AG20443 (cell line): ENCODE measurements around the gene POR.

ENCODE experiments used
- DNase-seq: peaks from one replicate; pipeline ENCODE4 v3.0.0; 2012; ENCODE audit warnings: low spot score, mixed read lengths

The POR gene

DNA sequence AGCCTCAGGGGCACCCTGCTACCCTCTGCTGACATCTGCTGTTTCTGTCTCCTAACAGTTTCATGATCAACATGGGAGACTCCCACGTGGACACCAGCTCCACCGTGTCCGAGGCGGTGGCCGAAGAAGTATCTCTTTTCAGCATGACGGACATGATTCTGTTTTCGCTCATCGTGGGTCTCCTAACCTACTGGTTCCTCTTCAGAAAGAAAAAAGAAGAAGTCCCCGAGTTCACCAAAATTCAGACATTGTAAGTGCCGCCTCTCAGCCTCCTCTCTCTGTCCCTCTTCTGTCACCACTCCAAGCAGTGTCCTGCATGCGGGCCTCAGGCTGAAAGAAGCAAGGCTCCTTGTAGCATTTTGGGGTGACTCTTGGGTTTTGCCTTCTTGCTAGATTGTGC is 39.0 kb downstream of the POR start:
- DNase-seq: no peak

DNA sequence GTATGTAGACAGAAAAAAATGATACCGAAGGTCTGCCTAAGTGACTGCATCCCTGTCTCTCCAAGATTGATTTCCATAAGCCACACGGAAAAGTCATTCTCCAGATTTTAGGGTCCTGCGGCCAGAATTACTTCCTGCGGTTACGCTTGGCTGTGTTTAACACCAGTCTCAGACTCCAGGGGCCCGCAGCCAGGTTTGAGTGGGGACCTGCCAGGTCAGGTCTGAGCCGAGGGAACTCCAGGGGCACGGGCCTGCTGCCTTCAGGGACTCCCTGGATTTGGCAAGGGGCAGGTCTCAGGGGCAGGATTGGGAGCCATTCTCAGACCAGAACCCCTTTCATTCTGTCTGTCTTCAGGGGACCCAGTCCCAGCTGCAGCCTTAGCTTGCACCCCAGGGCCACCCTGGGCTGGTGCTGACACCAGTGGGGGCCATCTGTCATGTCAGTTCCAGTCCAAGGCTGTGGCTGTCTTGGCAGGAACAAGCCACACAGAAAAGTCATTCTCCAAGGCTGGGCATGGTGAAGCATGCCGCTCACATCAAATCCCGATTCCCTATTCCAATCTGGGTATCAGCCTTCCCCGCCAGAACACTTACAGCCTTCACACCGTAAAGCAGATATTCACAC is 40.5 kb downstream of the POR start:
- DNase-seq: no peak

DNA sequence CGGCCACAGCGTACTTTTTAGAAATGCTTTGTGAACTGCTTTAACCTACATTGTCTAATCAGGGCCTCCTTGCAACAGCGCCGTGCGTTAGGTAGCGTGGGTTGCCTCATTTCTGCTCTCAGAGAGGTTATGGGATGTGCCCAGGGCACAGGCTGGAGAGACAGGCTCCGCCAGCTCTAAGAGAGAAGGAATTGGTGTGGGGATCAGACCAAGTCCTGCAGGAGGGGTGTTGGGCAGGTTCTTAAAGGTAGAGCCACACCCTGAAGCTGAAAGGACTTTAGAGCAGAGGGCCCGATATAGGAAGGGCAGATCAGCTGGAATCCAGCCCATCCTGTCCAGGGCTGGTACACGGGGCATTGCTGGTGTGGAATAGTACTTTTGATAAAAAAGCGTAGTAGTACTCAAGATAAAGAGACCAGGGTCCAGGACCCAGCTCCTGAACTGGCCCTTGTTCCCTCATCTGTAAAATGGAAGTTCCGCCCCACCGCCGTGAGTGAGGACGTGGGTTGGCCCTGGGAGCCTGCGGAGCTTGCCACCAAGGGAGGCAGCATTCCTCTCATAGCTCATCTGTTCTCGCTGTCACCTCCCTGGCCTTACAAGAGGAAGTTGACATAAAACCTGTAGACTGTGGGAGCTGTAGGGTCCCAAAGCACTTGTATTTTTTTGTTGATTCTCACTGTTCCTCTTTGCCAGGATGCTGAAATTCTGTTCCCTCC is 42.2 kb downstream of the POR start:
- DNase-seq: no peak

DNA sequence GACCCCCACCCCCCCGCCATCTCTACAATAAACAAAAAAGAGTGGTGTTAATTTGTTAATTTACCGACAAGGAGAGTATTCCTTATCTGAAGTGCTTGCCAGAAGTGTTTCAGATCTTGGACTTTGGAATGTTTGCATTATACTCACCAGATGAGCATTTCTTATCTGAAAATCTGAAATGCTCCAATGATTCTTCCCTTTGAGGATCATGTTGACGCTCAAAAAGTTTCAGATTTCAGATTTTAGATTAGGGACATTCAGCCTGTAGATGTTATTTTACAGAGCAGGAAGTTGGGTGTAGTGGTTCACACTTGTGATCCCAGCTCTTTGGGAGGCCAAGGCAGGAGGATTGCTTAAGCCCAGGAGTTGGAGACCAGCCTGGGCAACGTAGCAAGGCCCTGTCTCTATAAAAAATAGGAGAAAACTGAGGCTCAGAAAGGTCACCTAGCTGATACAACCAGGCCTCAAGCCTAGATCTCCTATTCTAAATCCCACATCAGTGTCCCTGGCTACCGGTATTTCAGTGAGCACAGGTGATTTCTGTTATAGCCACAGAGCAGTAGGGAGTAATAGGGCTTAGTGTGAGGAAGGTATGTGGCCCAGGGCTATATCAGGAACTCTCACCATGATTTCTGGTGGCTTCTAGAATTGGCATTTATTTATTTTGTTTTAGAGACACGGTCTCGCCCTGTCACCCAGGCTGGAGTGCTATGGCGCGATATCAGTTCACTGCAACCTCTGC is 44.0 kb downstream of the POR start:
- DNase-seq: no peak

DNA sequence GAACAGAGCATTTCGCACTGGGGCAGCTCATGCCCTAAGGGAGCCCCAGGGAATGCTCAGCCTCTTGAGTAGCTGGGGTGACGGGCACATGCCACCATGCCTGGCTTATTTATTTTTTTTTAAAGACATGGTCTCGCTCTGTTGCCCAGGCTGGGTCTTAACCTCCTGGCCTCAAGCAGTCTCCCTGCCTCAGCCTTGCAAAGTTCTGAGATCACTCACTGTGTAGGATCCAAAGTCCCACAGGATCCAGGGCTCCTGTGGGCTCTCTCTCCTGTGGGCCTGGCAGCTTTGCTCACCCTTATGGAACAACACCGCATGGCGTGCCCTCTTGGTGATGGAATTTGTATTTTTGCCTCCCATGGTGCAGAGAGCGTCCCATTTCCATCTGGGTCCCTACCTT is 45.4 kb downstream of the POR start:
- DNase-seq: no peak

DNA sequence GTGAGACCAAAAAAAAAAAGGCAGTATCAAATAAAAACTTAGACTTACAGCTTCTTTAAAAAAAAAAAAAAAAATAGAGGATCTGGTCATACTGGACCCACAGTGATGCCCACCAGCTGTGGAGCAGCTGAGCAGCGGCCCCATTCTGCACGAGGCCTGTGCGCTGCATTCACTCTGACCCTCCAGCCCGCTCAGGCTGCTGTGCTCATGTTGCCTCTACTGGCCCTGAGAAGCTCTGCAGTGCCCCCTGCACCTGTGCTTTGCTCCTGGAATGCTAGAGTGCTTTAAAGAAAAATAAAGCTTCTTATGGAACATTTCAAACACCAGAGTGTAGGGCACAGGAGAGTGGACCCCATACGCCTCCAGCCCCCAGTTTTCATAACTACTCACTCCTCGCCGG is 46.3 kb downstream of the POR start:
- DNase-seq: no peak

DNA sequence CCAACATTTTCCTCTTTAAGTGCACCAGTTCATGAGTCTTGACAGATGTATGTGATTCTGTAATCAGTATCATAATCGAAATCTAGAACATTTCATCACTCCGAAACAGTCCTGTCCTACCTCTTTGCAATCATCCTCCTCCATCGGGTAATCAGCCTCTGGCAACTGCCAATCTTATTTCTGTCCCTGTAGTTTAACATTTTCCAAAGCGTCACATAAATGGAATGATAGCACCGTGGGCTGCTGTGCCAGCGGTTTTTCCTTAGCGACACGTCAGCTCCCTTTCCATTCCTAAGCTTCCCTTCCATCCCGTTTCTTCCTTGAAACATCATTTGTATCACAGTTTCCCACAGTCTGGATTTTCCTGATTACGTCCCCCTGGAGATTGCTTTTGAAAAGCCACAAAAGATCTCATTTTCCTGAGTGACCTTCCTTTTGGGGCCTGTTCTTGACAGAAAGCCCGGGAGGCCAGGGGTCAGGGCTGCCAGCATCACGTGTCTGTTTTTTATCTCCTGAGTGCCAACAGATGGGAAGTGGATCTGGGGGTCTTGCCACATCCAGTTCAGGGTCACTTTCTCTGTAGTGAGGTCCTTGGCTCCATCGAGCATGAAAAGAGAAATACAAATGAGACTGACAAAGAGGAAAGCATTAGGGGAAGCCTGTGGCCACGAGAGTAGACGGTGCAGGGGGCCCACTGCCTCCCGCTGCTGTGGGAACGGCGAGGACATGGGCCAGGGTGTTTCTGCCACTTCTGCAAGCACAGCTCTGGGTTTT is 47.8 kb downstream of the POR start:
- peak; percentile 84 for DNase-seq

DNA sequence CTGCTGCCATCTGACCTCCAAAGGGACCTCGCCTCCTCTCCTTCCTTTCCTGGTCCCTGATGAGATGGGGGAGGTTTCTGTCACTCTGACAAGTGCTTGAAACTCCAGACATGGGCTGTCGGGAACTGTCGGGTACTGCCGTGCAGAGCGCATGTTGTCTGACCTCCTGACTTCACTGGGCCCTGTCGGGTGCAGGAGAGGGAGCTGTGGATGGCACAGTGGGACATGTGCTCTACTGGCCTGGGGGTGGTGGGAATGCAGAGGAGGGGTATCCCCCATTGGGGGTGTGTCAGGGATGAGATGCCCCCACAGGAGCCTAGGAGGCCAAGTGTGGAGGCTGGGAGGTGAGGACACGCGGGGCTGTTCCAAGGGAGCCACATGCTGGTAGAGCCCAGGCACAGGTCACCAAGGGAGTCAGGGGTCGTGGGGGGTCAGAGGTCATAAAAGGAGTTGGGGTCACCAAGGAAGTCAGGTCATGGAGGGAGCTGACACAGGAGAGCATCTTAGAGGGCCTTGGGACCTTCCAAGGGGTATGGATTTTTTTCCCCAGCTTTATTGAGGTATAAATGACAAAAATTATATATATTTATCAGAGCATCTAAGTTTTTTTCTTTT is 48.5 kb downstream of the POR start:
- no peak for DNase-seq

DNA sequence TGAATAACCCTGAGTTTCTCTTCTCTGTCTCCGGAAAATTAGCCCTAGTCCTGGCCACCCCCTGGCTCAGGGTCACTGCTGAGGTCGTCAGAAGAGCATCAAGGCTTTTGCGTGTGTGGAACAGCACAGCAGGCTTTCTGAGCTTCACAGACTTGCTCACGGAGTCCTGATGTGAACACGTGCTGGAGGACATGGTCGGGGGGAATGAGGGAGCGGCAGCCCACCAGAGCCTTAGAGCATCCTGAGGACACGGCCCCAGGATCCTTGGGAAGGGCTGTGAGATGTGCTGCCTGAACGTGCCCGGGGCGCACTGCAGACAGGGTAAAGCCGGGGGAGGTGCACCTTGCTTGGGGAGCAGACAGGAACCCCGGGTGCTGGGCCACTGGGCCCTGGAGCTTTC is 50.7 kb downstream of the POR start:
- DNase-seq: no peak

DNA sequence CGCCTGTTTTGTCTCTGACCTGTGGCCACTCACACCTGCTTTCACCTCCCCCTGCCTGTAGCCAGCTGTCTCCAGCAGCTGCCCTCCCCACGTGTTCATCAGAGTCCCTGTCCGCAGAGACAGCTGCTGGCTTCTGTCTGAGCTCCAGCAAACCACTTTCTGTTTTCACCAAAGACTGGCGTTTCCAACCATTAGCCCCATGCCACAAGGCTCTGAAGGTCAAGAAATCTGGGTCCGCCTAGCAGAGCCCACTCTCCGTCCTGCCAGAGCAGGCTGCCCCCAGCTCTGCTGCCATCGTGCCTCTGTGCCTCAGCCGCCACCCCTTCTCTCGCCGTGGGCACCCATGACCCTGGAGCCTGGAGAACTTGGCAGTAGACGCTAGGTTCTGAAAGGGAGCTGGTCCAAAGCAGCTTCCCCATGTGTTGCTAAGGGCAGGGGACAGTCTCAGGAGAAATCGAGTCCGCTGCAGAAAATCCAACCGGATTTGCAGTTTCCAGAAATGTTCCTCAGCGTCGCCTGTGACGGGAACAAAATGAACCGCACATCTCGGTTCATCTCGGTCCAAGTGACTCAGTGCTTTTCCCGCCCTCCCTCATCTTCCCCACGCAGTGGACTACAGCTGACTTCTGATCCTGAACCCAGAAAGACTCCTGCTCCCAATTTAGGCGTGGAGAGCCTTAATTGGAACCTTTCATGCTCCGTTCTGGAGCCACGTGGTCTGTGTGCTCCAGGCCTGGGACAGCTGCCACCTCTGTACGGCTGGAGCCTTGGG is 51.4 kb downstream of the POR start:
- peak; percentile 85 for DNase-seq

DNA sequence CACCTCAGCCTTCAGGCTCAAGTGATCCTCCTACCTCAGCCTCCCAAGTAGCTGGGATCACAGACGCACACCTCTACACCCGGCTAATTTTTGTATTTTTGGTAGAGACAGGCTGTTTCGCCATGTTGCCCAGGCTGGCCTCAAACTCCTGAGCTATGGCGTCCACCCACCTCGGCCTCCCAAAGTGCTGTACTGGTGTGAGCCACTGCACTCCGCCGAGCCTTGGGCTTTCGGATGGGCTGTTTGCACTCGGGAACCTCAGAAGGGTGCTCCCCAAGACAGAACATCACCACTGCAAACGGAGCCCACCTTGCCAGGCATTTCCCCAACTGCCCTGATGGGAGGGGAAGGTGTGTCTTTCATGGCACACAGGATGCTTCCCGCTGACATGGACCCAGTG is 52.1 kb downstream of the POR start:
- peak; percentile 7 for DNase-seq

DNA sequence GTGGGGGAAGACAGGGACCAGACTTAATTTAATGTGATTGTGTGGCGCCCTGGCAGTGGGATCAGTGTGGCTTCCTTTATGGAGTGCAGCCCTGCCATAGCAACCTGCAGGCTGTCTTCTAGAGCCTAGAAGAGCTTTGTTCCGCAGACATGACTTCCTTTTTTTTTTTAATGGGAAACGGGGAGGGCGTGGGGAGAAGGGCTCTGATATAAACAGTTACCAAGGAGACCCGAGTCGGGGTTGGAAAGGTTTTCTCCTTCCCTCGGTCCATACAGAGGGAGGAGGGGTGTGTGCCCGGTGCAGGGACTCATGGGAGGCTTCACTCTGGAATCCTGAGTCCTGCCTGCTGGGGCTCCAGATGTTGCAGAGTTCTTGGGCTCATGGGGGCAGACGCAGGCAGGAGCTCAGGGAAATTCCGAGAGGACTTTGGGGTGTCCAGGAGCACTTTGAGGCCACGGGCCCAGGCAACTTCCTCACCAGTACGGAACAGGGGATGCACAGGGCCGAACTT is 52.6 kb downstream of the POR start:
- peak; percentile 20 for DNase-seq

DNA sequence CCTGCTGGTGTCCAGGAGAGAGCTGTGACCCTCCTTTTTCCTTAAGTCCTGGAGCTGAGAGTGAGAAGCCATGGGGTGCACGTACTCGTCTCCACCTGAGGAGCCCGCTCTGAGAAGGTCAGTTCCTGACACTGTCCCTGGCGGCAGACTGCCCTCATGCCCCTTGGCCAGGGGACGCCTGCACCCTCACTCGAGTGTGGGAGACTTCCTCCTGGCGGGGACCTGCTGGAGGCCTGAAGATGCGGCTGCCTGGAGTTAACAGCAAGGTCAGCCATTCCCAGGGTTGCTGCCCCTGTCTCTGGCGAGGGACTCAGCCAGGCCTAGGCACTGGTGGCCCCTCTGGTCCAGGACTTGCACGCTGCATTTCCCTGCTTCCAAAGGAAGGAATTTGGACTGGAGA is 53.1 kb downstream of the POR start:
- DNase-seq: no peak

DNA sequence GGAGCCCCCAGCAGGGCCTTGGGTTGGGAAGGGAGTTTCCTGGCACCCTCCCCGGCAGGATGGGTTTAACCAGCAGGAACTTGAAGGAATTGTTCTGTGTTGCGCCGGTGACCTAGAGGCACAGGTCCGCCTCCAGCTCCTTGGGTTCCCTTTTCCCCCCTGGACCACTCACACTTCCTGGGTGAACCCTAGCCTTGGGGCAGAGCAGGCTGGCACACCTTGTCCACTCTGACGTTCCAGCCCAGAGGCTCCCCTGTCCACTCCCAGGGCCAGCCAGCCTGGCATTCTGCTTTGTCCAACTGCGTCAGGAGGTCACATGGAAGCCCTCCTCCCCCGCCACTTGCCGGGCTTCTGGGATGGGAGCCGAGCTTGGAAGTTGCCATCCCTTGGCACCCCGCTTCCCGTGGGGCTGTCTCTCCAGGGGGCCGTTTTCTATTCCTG is 53.6 kb downstream of the POR start:
- peak; percentile 5 for DNase-seq

DNA sequence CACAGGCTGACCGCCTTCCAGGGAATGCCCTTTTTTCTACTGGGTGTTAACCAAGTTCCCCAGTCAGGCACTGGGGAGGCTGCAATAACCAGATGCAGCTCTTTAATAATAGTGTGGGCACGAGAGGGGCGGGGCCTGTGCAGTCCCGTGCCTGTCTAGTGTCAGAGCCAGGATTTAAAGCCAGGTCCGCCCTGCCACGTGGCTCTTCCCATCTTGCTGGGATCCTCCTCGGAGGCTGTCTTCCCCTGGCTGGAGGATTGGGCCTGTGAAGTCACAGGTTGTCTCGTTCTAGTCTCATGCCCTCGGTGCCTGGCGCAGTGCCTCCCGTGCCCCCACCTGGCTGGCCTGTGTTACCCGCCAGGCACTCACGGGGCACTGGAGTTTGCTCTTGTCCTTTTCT is 54.2 kb downstream of the POR start:
- DNase-seq: peak; percentile 63

DNA sequence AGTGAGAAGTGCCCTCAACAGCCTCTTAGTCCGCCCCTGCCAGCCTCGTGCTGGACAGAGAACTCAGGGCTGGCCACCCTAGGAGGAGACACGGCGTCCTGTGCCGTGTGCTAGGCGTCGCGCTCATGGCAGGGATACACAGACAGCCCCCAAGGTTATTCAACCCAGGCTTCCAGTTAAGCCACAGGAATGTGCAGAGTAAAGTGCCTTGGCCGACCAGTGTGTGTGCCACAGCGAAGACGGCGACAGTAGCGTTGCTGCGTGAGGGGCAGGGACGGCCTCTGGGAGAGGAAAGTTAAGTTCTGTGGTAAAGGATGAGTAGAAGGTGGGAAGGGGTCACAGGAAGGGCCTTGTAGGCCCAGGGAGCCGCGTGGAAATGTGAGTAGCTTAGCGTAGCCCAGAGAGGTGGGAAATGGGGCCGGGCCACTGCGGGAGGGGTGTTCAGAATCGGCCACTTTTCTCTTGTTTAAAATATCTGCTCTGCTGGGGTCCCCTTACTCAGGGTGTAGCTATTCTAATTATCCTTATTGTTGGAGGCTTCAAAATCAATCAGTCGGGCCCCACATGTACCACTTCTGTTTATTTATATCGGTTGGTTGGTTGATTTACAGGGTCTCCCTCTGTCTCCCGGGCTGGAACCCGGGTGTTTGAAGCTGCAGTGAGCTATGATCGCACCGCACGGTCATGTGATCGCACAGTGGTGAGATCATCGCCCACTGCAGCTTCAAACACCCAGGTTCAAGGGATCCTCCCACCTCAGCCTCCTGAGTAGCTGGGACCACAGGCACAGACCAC is 54.9 kb downstream of the POR start:
- no peak for DNase-seq

DNA sequence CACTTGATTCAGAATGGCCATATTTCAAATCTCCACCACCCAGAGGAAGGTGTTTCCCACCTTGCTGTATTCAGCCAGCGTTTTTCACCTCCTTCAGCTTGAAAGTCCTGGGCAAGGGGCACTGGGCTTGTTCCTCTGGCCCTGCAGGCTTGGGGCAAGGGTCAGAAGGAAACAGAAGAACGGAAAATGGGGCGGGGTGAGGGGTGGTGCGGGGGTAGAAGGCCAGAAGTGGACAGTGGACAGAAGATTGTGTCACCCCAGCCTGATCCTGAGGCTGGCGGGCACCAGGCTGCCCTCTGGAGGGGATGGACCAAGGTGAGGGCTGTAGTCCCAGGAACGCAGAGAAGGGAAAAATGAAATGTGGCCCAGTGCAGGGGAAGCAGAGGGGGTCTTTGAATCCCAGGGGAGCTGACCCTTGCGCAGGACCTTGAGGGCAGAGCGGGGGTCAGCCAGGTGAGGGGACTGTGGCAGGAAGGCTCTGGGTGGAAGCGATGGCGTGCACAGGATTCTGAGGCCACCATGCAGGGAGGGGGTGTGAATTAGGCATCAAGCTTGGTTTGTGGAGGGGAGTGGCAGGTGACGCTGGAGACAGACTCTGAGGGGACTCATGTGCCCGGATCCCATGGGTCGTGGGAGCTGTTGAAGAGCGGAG is 56.5 kb downstream of the POR start:
- DNase-seq: peak; percentile 3

DNA sequence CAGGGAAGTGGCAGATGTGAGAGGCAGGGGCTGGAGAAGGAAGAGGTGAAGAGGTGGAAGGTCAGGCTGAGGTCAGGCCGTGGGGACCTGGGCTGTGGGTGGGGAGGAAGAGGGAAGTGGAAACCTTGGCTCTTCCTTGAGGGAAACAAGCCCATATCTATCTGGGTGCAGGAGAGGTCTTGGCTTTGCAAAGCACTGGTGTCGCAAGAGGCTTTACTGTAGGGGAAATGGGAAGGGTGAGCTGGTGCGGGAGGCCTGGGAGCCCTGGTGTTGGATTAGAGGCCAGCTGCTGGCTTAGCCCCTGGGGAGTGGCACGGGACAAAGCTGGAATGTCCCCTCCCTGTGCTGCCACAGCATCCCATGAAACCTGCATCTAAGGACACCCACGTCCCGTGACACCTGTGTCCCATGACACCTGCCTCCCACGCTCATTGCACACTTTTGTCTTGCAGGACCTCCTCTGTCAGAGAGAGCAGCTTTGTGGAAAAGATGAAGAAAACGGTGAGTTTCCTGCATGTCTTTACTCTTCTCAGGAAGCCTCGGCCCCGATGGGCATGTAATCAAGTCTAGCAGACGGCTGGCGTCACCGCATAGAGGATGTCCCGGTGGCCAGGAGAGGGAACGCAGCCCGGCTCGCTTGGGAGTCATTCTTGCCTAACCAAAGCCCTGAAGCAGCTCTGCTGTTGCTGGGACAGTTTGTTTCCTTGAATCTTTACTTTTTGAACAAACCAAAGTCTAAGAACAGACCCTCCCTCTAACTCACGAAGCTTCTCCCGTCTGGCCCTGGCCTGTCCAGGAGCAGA is 57.2 kb downstream of the POR start:
- DNase-seq: peak; percentile 55

DNA sequence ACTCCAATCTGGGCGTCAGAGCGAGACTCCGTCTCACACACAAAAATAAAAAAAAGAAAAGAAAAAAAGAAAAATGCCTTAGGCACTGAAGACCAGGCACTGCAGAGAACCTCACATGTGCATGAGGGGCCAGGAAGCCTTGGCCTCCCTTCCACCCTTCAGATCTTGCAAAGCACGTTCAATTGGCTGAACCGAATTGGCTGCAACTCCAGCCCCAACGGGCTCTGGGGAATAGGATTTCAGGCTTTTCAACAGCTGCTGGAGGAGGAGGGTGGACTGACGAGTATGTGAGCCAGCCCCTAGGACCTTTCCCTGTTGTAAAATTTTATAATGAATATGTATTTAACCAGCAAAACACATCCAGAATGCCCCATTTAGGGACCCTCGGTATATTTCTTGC is 62.8 kb downstream of the POR start:
- DNase-seq: no peak
